Dedifferentiated amniotic fluid mesenchymal stem cell (primary cell): ENCODE data around the gene RBMY1E.
"Not testable (repeated sequence)": the region's sequence is repeated elsewhere in the genome, so short reads cannot be mapped to it uniquely, and the experiment has no call there.

Source experiments
- DNase-seq: peaks from one replicate; pipeline ENCODE4 v3.0.0-alpha.2; 2016; ENCODE audit errors: extremely low spot score

The RBMY1E gene

GRCh38 chrY:21917932-21918331 lies at the start of gene RBMY1E:
TSS of gene RBMY1E (minus strand) at chrY:21918032. CDS start at chrY:21916054, 1,978 bp downstream.
- not testable (repeated sequence) for DNase-seq

- DNase-seq = not testable (repeated sequence)
Observed at GRCh38 chrY:21894426-21894825, 23.4 kb downstream of the RBMY1E start, which contains the start of gene RBMY1D. TSS of gene RBMY1D (minus strand) at chrY:21894526. CDS start at chrY:21892513, 2,013 bp downstream.

- not testable (repeated sequence) for DNase-seq
Observed at GRCh38 chrY:21869407-21870076, 48.3 kb downstream of the RBMY1E start.
